ENCODE results near the gene AGPAT4.

Gene AGPAT4

GRCh38 chr6:161239001-161239400 lies 34.9 kb downstream of the AGPAT4 start:
- no peak for DNase-seq
- Histone ChIP-seq H2AFZ (ENCODE audit: low read length) (no peak overlapping the region), H3K4me2 (ENCODE audit: low read depth, low read length) (no peak overlapping the region), H3K27me3 (replicated peaks; ENCODE audit: insufficient read depth, low read length) (no peaks in the 10 kb centered on the region), H4K20me1 (ENCODE audit: insufficient read depth, low read length) (no peaks in the 10 kb centered on the region), H3F3A (ENCODE audit: insufficient read depth, low read length) (no peaks in the 10 kb centered on the region), H3K9ac (ENCODE audit: low read length) (no peak overlapping the region), H3K36me3 (replicated peaks; ENCODE audit: insufficient read depth, low read length) (no peaks in the 10 kb centered on the region), H3K4me1 (ENCODE audit: low read length) (no peaks in the 10 kb centered on the region), H3K79me2 (ENCODE audit: low read length) (no peaks in the 10 kb centered on the region), H3K4me3 (ENCODE audit: low read length) (no peak overlapping the region), H3K27ac (ENCODE audit: low read length) (no peak overlapping the region), H3K9me3 (replicated peaks; ENCODE audit: insufficient read depth, low read length) (no peaks in the 10 kb centered on the region), H3K9me2 (replicated peaks; ENCODE audit: insufficient read depth, low read length) (no peaks in the 10 kb centered on the region)
- no peak for TF ChIP-seq CTCF (IDR thresholded peaks at IDR 0.05; ENCODE audit: low read length)
- no peak for TF ChIP-seq EZH2phosphoT487 (IDR thresholded peaks at IDR 0.05; ENCODE audit: low read length)
- no peak for TF ChIP-seq EZH2 (optimal IDR thresholded peaks at IDR 0.05; ENCODE audit: low read depth, low read length)

- no peaks in the 10 kb centered on the region for H3K79me2 ChIP-seq (ENCODE audit: low read length)
- no peak for TF ChIP-seq CTCF (IDR thresholded peaks at IDR 0.05; ENCODE audit: low read length)
- TF ChIP-seq EZH2 (optimal IDR thresholded peaks at IDR 0.05; ENCODE audit: low read depth, low read length), result no peak
- TF ChIP-seq EZH2phosphoT487 (IDR thresholded peaks at IDR 0.05; ENCODE audit: low read length), result no peak
Measured at GRCh38 chr6:161238500-161238899, 35.4 kb downstream of the AGPAT4 start.

GRCh38 chr6:161238081-161238480 lies 35.8 kb downstream of the AGPAT4 start:
- Histone ChIP-seq H3K27me3 (replicated peaks; ENCODE audit: insufficient read depth, low read length) (no peaks in the 10 kb centered on the region), H3K4me3 (ENCODE audit: low read length) (no peak overlapping the region), H3K9ac (ENCODE audit: low read length) (no peak overlapping the region), H3K9me3 (replicated peaks; ENCODE audit: insufficient read depth, low read length) (no peaks in the 10 kb centered on the region), H3K79me2 (ENCODE audit: low read length) (no peaks in the 10 kb centered on the region), H3K4me1 (ENCODE audit: low read length) (no peaks in the 10 kb centered on the region), H3F3A (ENCODE audit: insufficient read depth, low read length) (no peaks in the 10 kb centered on the region), H2AFZ (ENCODE audit: low read length) (no peak overlapping the region), H3K4me2 (ENCODE audit: low read depth, low read length) (no peak overlapping the region), H3K9me2 (replicated peaks; ENCODE audit: insufficient read depth, low read length) (no peaks in the 10 kb centered on the region), H3K27ac (ENCODE audit: low read length) (no peak overlapping the region), H4K20me1 (ENCODE audit: insufficient read depth, low read length) (no peaks in the 10 kb centered on the region), H3K36me3 (replicated peaks; ENCODE audit: insufficient read depth, low read length) (no peaks in the 10 kb centered on the region)
- DNase-seq, result no peak
- TF ChIP-seq CTCF (IDR thresholded peaks at IDR 0.05; ENCODE audit: low read length), result no peak
- no peak for TF ChIP-seq EZH2 (optimal IDR thresholded peaks at IDR 0.05; ENCODE audit: low read depth, low read length)
- no peak for TF ChIP-seq EZH2phosphoT487 (IDR thresholded peaks at IDR 0.05; ENCODE audit: low read length)

More at GRCh38 chr6:161238500-161238899, 35.4 kb downstream of the AGPAT4 start:
- H3K9ac ChIP-seq (ENCODE audit: low read length), result no peak overlapping the region
- H3K36me3 ChIP-seq (replicated peaks; ENCODE audit: insufficient read depth, low read length), result no peaks in the 10 kb centered on the region
- H3K27me3 ChIP-seq (replicated peaks; ENCODE audit: insufficient read depth, low read length), result no peaks in the 10 kb centered on the region
- H3K4me2 ChIP-seq (ENCODE audit: low read depth, low read length), result no peak overlapping the region
- no peak overlapping the region for H2AFZ ChIP-seq (ENCODE audit: low read length)
- H3K4me1 ChIP-seq (ENCODE audit: low read length), result no peaks in the 10 kb centered on the region
- H3F3A ChIP-seq (ENCODE audit: insufficient read depth, low read length), result no peaks in the 10 kb centered on the region
- no peaks in the 10 kb centered on the region for H4K20me1 ChIP-seq (ENCODE audit: insufficient read depth, low read length)
- H3K27ac ChIP-seq (ENCODE audit: low read length), result no peak overlapping the region
- DNase-seq, result no peak
- no peak overlapping the region for H3K4me3 ChIP-seq (ENCODE audit: low read length)
- no peaks in the 10 kb centered on the region for H3K9me2 ChIP-seq (replicated peaks; ENCODE audit: insufficient read depth, low read length)
- H3K9me3 ChIP-seq (replicated peaks; ENCODE audit: insufficient read depth, low read length), result no peaks in the 10 kb centered on the region
